GM11168 (cell line): Measurements from ENCODE around the gene CENPO.
"Not testable (repeated sequence)": the region's sequence is repeated elsewhere in the genome, so short reads cannot be mapped to it uniquely, and the experiment has no call there.

Experiments used
- in situ Hi-C: fragments of 300-500 bp; cut with MboI; formaldehyde crosslinking; loops from one replicate; pipeline ENCODE4 v1.12.0; 2022; ENCODE audit warnings: low sequenced_read_pairs; ENCODE audit not compliant: unreplicated experiment

CENPO gene

DNA sequence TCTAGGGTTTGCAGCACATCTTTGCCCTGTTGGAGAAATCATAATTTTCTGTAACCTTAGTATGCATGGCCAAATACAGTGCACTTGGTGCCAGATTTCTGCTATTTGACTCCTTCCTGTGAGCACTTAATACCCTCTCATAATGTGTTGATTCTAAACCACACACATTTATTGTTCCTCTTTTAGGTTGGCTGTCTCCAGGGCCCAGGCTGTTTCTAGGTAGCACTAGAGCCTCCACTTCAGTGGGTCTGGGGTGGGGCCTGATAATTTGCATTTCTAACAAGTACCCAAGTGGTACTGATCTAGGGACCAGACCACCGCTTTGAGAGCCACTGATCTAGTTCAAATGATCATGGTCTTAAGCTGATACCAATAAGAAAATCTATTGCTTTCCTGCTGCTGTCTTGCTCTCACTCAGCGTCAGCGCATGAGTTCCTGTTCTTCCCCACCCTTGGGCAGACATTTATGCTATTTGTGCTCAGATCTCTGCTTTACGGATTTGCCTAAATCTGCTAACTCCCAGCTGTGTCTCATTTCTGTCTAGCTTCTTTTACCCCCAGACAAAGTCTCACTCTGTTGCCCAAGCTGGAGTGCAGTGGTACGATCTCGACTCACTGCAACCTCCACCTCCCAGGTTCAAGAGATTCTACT, 7.4 kb upstream of the CENPO start:
- in situ Hi-C loops, result no loop called here

DNA sequence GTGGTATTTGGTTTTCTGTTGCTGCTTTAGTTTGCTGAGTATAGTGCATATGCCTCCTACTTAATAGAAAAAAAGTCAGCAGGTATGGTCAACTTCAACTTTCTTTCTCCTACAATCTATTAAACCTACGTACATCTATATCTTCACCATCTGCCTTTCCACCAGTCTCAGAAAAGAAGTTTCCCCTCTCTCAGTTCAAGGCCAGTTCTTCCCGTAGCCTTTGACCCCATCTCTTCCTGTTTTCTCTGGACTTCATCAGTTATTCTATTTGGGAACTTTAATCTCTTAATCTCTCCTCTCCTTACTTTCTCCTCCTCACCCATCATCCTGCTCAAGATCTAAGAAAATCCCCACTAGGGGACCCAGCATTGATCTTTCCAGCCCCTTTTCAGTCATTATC, 5.7 kb upstream of the CENPO start:
- in situ Hi-C loops, result no loop called here

DNA sequence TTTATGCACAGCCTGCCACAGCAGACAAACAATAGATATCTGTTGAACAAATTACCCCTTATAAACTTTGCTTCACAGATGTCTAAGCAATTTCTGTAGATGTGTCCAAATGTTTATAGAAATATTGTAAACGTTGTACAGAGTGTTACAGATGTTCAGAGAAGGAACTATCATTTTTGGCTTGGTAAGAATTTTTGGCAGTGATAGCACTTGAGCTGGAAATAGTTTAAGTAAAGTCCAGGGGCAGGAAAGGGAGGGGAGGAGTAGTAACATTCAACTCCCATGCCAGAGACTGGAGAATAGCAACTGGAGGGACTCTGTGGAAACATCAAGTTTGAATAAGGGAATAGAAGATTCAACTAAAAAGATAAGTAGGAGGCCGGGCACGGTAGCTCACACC, 4.4 kb upstream of the CENPO start:
- in situ Hi-C loops, result no loop called here

DNA sequence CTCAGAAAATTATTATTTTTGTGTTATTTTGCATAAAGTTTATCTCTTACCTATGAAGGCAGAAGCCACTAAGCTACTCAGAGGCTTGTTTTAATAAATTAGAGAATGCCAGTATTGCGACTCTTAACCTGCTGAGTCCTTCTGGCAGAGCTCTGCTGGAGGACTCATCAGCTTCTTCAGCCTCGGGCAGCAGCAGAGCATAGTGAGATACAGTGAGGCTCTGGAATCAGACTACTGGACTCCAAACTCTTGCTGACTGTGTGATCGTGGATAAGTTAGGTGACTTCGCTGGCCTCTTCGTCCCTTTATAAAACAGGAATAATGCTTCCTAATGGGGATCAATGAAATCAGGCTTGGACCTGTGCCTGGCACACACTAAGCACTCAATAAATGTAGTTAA, 1.8 kb upstream of the CENPO start:
- in situ Hi-C loops, result no loop called here

DNA sequence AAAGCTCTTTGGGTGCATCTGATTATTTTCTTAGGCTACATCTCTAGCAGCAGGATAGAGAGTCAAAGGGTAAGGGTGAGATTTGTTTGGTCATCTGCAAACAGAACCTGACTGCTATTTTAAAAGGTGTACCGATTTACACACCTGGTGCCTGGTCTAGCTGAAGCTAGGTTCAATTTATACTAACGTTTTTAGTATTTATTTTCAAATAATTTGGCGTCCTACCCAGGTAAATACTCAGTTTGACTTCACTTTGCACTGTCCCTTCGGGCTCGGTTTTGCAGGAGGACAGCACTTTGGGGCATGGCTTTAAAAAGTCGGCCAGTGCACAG, 717 bp upstream of the CENPO start:
- in situ Hi-C loops, result no loop called here

DNA sequence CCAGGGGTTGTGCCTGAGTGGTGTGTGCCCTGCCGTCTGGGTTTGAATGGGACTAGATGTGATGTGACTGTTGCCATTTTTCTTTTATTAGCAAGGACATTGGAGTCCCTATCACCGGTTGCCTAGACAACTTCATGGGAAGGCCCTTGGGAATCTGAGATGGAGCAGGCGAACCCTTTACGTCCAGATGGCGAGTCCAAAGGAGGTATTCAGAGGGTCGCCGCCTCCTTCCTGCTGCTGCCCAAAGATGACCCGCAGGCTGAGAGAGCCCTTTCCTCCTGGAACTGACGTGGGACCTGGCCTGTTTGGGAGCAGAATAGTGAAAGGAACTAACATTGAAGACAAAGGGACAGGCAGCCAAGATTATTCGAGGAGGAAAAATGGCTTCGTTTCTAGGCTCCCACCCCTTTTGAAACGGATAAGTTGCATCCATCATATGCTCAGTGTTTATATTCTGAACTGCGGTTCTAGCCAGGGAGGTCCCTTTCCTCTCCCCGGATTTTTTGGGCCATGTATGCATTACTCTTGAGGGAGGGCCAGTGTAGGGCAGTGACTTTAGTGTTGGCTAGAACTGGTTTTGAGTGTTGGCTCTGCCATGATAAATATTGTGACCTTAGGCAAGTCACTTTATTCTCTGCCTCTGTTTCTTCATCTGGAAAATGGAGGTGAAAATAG, 673 bp downstream of the CENPO start:
- in situ Hi-C loops, result no loop called here

DNA sequence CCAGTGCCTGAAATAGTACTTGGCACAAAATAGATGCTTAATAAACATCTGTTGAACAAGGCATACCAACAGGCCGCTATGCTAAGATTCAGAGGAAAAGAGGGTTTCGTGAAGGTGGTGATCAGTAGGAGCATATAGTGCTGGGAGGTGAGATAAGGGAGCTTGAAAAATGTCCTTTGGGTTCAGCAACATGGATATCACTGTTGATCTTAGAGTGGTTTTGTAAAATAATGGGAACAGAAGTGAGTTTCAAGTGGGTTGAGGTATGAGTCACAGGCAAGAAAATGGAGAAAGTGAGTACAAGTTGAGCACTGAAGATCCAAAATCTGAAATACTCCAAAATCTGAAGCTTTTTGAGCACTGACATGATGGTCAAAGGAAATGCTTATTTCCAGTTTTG, 4.4 kb downstream of the CENPO start:
- in situ Hi-C loops, result no loop called here

DNA sequence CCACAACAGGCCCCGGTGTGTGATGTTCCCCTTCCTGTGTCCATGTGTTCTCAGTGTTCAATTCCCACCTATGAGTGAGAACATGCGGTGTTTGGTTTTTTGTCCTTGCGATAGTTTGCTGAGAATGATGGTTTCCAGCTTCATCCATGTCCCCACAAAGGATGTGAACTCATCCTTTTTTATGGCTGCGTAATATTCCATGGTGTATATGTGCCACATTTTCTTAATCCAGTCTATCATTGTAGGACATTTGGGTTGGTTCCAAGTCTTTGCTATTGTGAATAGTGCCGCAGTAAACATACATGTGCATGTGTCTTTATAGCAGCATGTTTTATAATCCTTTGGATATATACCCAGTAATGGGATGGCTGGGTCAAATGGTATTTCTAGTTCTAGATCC, 7.3 kb downstream of the CENPO start:
- in situ Hi-C loops, result not testable (repeated sequence)

DNA sequence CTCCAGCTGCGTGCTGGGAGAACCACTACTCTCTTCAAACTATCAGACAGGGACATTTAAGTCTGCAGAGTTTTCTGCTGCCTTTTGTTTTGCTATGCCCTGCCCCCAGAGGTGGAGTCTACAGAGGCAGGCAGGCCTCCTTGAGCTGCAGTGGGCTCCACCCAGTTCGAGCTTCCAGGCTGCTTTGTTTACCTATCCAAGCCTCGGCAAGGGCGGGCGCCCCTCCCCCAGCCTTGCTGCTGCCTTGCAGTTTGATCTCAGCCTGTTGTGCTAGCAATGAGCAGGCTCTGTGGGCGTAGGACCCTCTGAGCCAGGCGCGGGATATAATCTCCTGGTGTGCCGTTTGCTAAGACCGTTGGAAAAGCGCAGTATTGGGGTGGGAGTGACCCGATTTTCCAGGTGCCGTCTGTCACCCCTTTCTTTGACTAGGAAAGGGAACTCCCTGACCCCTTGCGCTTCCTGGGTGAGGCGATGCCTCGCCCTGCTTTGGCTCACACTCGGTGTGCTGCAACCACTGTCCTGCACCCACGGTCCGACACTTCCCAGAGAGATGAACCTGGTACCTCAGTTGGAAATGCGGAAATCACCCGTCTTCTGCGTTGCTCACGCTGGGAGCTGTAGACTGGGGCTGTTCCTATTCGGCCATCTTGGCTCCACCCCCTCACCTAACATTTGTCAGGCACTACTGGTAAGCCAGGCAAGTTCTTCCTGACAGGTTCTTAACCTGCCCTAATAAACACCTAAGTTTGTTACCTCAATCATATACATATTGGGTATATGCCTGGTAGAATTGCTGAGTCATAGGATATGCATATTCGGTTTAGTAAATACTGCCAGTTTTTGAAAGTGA, 12.8 kb downstream of the CENPO start:
- in situ Hi-C loops, result not testable (repeated sequence)

DNA sequence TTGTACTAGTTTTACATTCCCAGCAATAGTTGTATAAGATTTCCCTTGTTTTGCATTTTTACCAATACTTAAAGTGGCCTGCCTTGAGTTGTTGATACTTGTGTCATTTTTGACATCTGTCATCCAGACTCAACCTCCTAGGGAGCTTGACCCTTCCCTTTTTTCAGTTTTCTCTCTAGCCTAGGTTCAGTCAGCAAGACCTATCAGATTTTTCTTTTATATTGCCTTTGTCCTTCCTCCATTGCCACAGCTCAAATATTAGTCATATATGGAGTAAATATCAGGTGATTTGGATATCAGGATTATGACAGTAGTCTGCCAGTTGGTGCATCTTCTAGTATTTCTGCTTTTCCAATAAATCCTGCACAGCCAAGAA, 13.4 kb downstream of the CENPO start:
- in situ Hi-C loops, result no loop called here

DNA sequence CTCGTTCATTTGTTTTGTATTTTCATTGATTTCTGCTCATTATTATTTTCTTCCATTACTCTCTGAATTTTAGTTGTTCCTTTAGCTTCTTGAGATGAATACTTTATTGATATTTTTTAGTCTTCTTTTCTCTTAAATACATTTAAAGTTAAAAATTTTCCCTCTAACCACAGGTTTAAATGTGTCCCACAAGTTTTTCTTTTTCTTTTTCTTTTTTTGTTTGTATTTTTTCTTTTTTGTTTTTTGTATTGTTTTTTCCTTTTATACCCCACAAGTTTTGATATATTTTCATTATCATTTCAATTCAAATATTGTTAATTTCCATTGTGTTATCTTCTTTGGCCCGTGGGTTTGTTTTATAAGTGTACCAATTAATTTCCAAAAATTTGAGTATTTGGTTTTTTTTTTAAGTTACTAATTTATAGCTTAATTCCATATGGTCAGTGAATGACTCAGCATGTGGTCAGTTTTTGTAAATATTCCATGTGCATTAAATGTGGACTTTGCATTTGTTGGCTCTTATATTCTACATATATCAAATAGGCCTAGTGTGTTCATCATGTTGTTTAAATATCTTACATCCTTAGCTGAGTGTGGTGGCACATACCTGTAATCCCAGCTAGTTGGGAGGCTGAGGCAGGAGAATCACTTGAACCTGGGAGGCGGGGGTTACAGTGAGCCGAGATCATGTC, 16.2 kb downstream of the CENPO start:
- in situ Hi-C loops, result no loop called here

DNA sequence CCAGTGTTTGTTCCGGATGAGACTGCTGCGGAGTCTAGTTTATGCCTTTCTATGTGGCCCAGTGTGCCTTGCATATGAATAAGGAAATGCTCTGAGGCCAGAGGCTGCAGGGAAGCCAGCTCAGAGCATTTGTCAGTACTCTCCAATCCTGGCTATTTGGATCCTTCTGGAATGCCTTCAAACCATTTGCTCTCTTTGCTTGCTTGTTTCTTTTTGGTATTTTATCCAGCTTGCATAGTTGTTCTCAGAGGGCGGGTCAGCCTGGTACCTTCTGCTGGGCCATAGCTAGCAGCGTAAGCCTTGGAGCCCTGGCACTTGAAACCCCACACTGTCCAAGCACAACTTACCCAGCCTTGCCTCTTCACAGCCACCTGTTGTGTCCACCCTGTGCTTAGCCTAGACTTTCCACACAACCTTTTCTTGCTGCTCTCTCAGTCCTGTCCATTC, 20.5 kb downstream of the CENPO start:
- in situ Hi-C loops, result no loop called here

DNA sequence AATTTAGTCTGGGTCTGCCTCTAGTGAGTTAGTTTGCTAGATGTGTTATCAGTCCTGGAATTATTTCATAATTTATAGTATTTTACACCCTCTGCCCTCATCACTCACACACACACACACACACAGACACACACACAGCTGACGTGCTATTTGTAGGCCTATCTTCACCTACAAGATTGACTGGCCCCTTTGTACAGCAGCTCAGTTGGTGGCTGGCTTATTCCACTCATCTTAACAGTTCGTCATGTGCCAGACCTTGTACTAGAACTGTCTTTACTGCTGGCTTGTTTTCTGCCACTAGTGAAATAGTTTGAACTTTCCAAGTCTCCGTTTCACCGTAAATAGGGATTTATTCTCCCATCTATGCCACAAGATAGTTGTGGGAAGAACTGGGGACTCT, 21.3 kb downstream of the CENPO start:
- in situ Hi-C loops, result no loop called here

DNA sequence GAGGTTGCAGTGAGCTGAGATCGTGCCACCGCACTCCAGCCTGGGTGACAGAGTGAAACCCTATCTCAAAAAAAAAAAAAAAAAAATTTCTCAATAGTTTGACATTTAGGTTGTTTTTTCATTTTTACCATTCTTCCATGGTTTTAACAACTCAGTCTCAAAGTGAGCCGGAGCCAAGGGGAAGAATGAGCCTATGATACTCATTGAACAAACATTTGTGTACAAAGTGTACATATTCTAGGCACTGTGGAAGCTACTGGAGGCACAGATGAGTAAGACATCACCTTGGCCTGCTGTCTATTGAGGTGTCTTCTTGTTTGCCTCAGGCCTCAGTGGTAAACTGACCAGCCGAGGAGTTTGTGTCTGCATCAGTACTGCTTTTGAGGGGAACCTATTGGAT, 21.9 kb downstream of the CENPO start:
- in situ Hi-C loops, result no loop called here

DNA sequence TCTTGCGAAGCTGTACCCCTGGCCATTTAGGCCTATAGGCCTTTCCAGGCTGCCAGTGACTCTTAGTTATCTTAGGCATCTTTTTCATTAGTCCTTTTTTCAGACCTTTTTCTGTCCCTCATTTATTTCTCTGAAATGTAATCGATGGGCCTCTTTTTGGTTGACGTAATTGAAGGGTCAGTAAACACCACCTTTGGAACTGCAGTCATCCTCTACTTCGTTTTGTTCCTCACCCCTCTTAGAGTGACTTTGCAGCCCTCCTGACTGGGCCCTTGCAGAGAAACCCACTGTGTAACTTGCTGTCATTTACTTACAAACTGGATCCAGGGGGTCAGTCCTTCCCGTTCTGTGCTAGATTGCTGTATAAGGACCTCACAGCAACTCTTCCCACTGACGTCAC, 23.2 kb downstream of the CENPO start:
- in situ Hi-C loops, result no loop called here

DNA sequence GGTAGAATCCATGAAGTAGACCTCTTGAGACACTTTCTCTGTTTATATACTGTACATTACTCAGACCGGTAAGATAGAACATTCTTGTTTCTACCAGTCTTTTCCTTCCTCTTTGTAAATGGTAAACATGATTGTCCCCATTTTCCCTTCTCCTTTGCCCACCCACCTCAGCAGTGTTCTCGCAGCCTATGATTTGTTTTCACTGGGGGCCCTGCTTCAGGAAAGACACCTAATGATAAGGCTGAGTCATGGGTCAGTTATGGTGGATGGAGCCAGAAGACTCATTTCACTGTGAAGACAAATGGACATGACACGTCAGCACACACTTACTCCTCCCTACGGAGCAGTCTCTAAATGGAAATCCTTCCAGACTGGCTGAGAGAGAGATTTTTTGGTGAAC, 23.7 kb downstream of the CENPO start:
- in situ Hi-C loops, result no loop called here

DNA sequence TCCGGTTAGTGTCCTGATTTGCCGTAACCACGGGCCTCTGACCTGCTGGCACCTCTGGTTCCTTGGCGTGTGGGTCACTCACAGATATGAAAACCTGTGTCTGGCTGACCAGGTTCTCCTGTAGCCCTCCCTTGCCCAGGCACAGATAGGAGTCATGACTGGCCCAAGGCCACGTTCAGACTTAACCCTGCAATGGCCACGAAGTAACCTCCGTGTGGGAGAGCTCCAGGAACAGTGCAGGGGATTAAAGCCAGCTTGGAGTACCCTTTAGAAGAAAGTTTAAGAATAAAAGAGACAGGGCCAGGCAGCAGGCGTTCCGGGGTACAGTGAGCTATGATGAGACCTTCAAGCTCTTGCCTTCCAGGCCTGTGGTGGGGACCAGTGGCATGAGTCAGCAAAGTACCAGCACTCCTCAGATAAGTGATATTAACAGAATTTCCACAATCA, 25.5 kb downstream of the CENPO start:
- in situ Hi-C loops, result no loop called here

DNA sequence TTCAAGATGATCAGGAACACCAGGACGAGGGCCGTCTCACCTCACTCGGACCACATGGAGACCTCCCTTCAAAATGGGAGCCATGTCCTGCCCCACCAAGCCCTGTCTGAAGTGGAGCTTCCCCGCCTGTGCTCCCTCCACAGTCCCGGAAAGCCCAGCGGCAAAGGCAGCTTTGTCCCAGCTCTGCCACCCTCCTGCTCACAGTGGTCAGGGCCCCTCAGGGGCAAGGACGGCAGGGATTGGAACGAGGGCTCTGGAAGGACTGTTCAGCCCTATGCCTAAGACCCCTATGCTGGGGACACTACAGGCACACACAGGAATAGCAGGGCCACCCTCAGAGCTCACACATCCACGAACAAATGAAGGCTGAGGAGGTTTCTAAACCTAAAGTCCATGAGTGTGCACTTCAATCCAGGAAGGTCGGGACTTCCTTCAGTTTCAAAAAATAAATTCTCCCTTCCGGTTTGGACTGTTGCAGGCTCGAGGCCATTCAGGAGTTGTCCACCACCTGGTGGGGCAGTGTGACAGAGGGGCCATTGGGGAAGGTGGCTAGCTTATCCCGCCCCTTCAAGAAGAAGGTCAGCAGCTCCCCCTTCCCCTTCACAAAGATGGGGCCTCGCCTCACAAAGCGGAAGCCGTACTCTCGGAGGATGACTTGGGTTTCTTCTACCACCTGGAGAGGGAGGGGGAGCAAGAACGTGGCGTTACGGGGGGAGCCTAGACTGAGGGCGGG, 26.4 kb downstream of the CENPO start:
- in situ Hi-C loops, result loop anchor here (5.0 kb wide), 1 partner anchor 207 kb away; no protein-coding TSS in a partner anchor

DNA sequence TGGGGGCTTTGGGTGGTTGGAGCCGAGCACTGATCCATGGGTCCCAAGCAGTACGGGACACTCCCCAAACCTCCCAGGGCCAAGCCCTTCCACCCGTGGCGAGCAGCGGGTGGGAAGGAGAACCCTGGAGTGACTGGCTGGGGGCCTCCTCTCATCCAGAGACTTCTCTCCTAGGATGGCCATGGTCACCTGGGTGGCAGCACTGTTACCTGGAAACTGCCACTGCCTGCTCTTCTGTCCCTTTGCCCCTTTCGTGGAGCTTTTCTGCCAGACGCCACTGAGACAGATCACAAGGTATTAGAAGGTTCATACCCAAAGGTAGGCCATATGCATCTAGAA, 26.9 kb downstream of the CENPO start:
- in situ Hi-C loops, result loop anchor here (5.0 kb wide), 1 partner anchor 208 kb away; no protein-coding TSS in a partner anchor
